ENCODE data around the gene PTPRD.

Gene PTPRD

DNA sequence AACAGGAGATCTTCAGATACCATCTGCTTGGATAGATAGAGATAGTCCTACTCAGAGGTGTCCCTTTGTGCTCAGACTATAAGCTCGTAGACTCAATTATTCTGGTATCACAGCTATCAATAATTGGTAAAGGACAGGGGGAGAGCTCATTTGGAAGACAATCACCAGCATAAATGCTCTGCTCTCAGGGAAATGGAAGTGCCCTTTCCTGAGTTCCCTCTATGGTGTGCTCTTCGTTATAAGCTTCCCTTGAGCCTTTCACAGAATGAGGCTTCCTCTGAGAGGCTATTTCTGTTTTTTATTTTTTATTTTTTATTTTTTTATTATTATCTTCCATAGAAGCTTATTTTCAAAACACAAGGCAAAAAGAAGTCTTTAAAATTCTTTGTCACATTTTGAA, 1657.5 kb downstream of the PTPRD start:
- CTCF ChIA-PET: interaction anchor here (0.6 kb wide), 1 partner anchor 586 kb away, joined by 4 read pairs; no protein-coding TSS in a partner anchor
- POLR2A ChIA-PET: no interaction called here

DNA sequence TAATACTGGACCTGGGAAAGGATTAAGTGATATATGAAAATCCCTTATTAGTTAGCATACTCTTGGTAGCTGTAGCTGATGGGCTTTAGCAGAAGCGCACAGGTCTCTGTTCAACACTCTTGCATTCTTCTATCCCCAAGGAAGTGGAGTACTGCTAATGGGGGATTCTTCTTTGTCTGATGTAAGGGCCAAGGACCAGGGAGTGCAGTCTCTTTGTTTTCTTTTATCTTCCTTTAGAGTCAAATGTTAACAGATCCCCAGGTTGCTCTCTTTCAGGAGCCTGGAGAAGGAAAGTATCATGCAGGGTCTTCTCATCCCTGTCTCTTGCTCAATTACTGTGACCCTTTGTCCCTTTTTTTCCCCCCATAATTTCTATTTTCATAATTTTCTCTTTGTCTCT, 1666.3 kb downstream of the PTPRD start:
- Histone ChIP-seq H3K27ac (ENCODE audit: extremely low read depth, low read depth, low read length) (no peak overlapping the region), H3K4me3 (ENCODE audit: low read depth, low read length) (no peak overlapping the region), H3K9me3 (ENCODE audit: control insufficient read depth, insufficient read depth, low read depth, low read length) (no peaks in the 10 kb centered on the region), H3K4me1 (ENCODE audit: control insufficient read depth, insufficient read depth, low read length) (no peaks in the 10 kb centered on the region), H3K36me3 (ENCODE audit: control insufficient read depth in 2 of 2, insufficient read depth in 1 of 2, low read length in 2 of 2) (no peaks in the 10 kb centered on the region)
- no peak for TF ChIP-seq ZNF350 (tag by site-specific recombination; IDR thresholded peaks at IDR 0.05)
- ChIA-PET CTCF (interaction anchor here (0.6 kb wide), 1 partner anchor 15 kb away, joined by 3 read pairs; no protein-coding TSS in a partner anchor), POLR2A (no interaction called here)

More for the DNA sequence above, 1657.5 kb downstream of the PTPRD start:
- H3K9me3 ChIP-seq (ENCODE audit: control insufficient read depth, insufficient read depth, low read depth, low read length): no peaks in the 10 kb centered on the region
- H3K4me3 ChIP-seq (ENCODE audit: low read depth, low read length): no peak overlapping the region
- no peaks in the 10 kb centered on the region for H3K4me1 ChIP-seq (ENCODE audit: control insufficient read depth, insufficient read depth, low read length)
- no peaks in the 10 kb centered on the region for H3K36me3 ChIP-seq (ENCODE audit: control insufficient read depth in 2 of 2, insufficient read depth in 1 of 2, low read length in 2 of 2)
- H3K27ac ChIP-seq (ENCODE audit: extremely low read depth, low read depth, low read length): no peak overlapping the region
- no peak for TF ChIP-seq ZNF791 (tag by site-specific recombination; IDR thresholded peaks at IDR 0.05)
- TF ChIP-seq ZNF654 (tag by site-specific recombination; IDR thresholded peaks at IDR 0.05; ENCODE audit: low read depth): no peak
- no peak for TF ChIP-seq ZNF132 (tag by site-specific recombination; IDR thresholded peaks at IDR 0.05; ENCODE audit: borderline replicate concordance)
- TF ChIP-seq ZBTB1 (tag by site-specific recombination; IDR thresholded peaks at IDR 0.05): no peak
- TF ChIP-seq ZNF341 (tag by site-specific recombination; IDR thresholded peaks at IDR 0.05; ENCODE audit: low read depth): no peak
- no peak for TF ChIP-seq ZNF174 (tag by site-specific recombination; IDR thresholded peaks at IDR 0.05)
- TF ChIP-seq ZNF830 (tag by site-specific recombination; IDR thresholded peaks at IDR 0.05; ENCODE audit: low read depth): no peak
- TF ChIP-seq ZBTB17 (tag by site-specific recombination; IDR thresholded peaks at IDR 0.05): no peak
- no peak for TF ChIP-seq ZNF660 (tag by site-specific recombination; IDR thresholded peaks at IDR 0.05)
- no peak for TF ChIP-seq SALL2 (tag by site-specific recombination; IDR thresholded peaks at IDR 0.05; ENCODE audit: borderline replicate concordance)
- no peak for TF ChIP-seq RBAK (tag by site-specific recombination; IDR thresholded peaks at IDR 0.05)
- TF ChIP-seq ZNF114 (tag by site-specific recombination; IDR thresholded peaks at IDR 0.05): no peak
- no peak for TF ChIP-seq REPIN1 (tag by site-specific recombination; IDR thresholded peaks at IDR 0.05; ENCODE audit: low read depth)
- TF ChIP-seq ZNF571 (tag by site-specific recombination; IDR thresholded peaks at IDR 0.05): no peak
- no peak for TF ChIP-seq SP3 (tag by site-specific recombination; IDR thresholded peaks at IDR 0.05)
- TF ChIP-seq, protein P1, sequence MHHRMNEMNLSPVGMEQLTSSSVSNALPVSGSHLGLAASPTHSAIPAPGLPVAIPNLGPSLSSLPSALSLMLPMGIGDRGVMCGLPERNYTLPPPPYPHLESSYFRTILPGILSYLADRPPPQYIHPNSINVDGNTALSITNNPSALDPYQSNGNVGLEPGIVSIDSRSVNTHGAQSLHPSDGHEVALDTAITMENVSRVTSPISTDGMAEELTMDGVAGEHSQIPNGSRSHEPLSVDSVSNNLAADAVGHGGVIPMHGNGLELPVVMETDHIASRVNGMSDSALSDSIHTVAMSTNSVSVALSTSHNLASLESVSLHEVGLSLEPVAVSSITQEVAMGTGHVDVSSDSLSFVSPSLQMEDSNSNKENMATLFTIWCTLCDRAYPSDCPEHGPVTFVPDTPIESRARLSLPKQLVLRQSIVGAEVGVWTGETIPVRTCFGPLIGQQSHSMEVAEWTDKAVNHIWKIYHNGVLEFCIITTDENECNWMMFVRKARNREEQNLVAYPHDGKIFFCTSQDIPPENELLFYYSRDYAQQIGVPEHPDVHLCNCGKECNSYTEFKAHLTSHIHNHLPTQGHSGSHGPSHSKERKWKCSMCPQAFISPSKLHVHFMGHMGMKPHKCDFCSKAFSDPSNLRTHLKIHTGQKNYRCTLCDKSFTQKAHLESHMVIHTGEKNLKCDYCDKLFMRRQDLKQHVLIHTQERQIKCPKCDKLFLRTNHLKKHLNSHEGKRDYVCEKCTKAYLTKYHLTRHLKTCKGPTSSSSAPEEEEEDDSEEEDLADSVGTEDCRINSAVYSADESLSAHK (tag by site-specific recombination; IDR thresholded peaks at IDR 0.05): no peak
- TF ChIP-seq, protein P2, sequence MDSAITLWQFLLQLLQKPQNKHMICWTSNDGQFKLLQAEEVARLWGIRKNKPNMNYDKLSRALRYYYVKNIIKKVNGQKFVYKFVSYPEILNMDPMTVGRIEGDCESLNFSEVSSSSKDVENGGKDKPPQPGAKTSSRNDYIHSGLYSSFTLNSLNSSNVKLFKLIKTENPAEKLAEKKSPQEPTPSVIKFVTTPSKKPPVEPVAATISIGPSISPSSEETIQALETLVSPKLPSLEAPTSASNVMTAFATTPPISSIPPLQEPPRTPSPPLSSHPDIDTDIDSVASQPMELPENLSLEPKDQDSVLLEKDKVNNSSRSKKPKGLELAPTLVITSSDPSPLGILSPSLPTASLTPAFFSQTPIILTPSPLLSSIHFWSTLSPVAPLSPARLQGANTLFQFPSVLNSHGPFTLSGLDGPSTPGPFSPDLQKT (IDR thresholded peaks at IDR 0.05; ENCODE audit: borderline replicate concordance, low read depth, low read length): no peak
- TF ChIP-seq ZNF223 (tag by site-specific recombination; IDR thresholded peaks at IDR 0.05): no peak
- TF ChIP-seq, protein P3, sequence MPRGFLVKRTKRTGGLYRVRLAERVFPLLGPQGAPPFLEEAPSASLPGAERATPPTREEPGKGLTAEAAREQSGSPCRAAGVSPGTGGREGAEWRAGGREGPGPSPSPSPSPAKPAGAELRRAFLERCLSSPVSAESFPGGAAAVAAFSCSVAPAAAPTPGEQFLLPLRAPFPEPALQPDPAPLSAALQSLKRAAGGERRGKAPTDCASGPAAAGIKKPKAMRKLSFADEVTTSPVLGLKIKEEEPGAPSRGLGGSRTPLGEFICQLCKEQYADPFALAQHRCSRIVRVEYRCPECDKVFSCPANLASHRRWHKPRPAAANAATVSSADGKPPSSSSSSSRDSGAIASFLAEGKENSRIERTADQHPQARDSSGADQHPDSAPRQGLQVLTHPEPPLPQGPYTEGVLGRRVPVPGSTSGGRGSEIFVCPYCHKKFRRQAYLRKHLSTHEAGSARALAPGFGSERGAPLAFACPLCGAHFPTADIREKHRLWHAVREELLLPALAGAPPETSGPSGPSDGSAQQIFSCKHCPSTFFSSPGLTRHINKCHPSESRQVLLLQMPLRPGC (tag by site-specific recombination; IDR thresholded peaks at IDR 0.05): no peak
